Lower leg skin (tissue), 3 donors: ENCODE data around the gene LRP1.

Source experiments
- CTCF ChIP-seq, 3 donors: fragments of 450-650 bp; IDR thresholded peaks; one replicate each; pipeline ENCODE4 v1.5.1; 2016; ENCODE audit warnings: antibody characterized with exemption in 3 of 3, mild to moderate bottlenecking in 3 of 3, moderate library complexity in 2 of 3
- POLR2A ChIP-seq, 2 donors: fragments of 450-650 bp; IDR thresholded peaks; one replicate each; pipeline ENCODE4 v1.6.1; 2016 to 2017; ENCODE audit warnings: antibody characterized with exemption in 2 of 2, mild to moderate bottlenecking in 1 of 2, moderate library complexity in 1 of 2

- no peak for TF ChIP-seq CTCF (IDR thresholded peaks at IDR 0.05)
- TF ChIP-seq POLR2A (IDR thresholded peaks at IDR 0.05): no peak
Observed at GRCh38 chr12:57162553-57163125, 34.4 kb downstream of the LRP1 start.
